IPS DF 4.7 (cell line): ENCODE data around the gene C1orf115.
"Not testable (repeated sequence)": the region's sequence is repeated elsewhere in the genome, so short reads cannot be mapped to it uniquely, and the experiment has no call there.

Experiments used
- DNase-seq: peaks from one replicate; pipeline ENCODE4 v3.0.0-alpha.2; 2013; ENCODE audit warnings: low spot score; ENCODE audit errors: extremely low read depth

The C1orf115 gene

GRCh38 chr1:220694866-220695382, 4.8 kb downstream of the C1orf115 start:
- no peak for DNase-seq

DNA sequence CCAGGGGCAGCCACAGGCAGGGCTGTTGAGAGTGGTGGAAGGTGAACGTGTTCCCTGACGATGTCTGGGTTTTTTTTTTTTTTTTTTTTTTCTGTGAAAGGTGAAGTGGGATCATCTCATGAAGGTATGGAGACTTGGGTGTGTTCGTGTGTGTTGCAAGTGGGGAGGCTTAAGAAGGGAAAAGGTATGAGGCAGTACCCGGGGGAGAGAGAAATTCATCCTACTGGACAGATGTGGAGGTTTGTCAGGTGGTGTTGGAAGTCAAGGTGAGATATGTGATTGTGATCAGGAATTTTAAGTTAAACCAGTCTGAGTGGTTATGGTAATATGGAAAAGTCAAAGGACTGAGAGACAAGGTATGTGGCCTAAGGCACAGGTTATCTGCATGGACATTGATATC, 5.3 kb downstream of the C1orf115 start:
- DNase-seq, result no peak

GRCh38 chr1:220696226-220696862, 6.2 kb downstream of the C1orf115 start:
- DNase-seq, result no peak

GRCh38 chr1:220696863-220697231, 6.7 kb downstream of the C1orf115 start:
- DNase-seq, result no peak

DNA sequence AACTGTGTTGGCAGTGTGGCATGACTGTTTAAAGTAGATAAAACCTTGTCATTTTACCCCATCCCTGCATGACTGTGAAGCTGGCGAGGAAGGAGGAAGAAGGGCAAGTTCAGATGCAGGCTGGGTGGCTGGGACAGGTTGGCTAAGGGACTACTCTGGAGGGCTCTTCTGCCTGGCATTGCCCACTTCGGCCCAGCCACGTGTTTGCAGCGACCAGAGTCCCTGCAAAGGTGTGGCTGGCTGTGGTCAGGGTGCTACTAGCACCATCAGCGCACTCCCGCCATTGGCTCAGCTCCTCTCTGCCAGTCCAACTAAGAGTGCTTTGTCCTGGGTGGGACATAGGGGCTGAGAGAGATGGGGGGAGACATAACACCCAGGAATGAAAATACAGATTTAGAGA, 7.2 kb downstream of the C1orf115 start:
- DNase-seq, result no peak

- DNase-seq, result no peak
Observed at GRCh38 chr1:220698607-220699016, 8.4 kb downstream of the C1orf115 start.

- no peak for DNase-seq
Observed at GRCh38 chr1:220699044-220699443, 8.9 kb downstream of the C1orf115 start.

GRCh38 chr1:220700556-220701179, 10.5 kb downstream of the C1orf115 start:
- DNase-seq, result no peak

DNA sequence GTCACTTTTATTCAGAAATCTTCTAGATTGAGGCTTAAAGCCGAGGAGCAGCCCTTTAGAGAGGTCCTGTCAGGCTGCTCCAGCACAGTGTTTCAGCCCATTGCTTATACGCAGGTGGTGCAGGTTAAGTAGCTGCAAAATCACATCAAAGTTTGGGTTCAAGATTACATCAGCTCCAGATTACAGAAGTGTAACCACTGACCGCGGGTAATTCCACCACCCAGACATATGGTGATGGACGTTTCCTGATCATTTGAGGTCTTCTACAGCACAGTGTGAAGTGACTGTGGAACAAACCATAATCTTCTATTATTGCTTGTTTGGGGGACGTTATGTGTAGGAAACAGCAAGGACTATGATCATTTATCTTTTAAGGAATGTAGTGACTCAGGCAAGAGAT, 11.8 kb downstream of the C1orf115 start:
- DNase-seq, result no peak

DNA sequence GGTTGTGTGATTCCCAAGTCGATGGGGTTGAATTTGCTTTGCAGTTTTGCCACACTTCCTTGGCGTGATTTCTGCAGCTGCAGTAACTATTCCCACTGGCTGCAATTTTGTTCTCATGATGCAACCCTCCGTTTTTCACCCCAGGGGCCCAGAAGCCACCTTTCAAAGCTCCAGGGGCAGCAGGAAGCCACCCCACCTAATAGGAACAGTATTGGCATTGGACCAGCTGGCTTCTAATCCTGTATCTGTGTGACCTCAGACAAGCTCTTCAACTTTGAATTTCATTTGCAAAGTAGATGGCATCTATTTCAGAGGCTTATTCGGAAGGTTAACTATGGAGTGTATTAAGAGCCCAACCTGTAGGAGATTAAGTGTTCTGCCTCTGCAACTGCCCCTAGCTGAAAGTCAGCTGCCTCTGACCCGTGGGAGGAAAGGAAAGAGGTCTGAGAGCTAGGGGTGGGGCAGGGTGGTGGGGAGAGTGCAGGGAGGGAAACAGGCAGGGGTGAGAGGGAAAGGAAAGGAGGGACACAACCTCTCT, 12.6 kb downstream of the C1orf115 start:
- DNase-seq, result no peak

GRCh38 chr1:220703305-220703704, 13.1 kb downstream of the C1orf115 start:
- no peak for DNase-seq

DNA sequence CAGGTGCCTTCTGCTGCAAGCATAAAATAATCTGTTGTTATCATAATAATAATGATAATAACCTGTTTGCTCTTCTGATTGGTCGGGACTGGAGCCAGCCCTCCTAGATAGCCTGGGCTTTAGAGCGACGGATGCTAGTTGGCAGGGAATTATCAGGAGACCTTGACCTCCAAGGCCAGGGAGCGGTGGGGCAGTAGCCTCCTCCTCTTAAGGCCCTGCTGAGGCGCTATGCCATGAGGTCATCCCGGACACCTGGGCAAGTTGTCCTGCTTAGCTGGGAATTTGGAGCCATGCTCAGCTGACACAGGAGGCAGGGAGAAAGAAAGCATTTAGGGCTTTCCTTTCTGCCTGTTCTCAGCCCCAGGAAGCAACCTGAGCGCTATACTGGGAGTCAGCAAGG, 15.6 kb downstream of the C1orf115 start:
- no peak for DNase-seq

- DNase-seq, result no peak
Observed at GRCh38 chr1:220706480-220706879, 16.3 kb downstream of the C1orf115 start.

GRCh38 chr1:220707160-220707559, 17.0 kb downstream of the C1orf115 start:
- DNase-seq, result no peak

DNA sequence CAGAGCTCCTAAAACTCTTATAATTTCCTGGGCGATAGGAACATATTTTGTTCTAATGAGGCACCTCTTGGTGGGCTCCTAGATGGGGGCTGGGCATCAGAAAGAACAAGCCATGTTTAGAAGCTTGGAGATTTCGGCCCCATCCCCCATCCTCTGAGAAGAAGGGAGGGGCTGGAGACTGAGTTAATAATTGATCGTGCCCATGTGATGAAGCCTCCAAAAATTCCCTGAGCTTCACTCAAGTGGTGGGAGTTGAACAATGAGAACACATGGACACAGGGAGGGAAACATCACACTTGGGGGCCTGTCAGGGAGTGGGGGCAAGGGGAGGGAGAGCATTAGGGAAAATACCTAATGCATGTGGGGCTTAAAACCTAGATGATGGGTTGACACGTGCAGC, 18.1 kb downstream of the C1orf115 start:
- no peak for DNase-seq

DNA sequence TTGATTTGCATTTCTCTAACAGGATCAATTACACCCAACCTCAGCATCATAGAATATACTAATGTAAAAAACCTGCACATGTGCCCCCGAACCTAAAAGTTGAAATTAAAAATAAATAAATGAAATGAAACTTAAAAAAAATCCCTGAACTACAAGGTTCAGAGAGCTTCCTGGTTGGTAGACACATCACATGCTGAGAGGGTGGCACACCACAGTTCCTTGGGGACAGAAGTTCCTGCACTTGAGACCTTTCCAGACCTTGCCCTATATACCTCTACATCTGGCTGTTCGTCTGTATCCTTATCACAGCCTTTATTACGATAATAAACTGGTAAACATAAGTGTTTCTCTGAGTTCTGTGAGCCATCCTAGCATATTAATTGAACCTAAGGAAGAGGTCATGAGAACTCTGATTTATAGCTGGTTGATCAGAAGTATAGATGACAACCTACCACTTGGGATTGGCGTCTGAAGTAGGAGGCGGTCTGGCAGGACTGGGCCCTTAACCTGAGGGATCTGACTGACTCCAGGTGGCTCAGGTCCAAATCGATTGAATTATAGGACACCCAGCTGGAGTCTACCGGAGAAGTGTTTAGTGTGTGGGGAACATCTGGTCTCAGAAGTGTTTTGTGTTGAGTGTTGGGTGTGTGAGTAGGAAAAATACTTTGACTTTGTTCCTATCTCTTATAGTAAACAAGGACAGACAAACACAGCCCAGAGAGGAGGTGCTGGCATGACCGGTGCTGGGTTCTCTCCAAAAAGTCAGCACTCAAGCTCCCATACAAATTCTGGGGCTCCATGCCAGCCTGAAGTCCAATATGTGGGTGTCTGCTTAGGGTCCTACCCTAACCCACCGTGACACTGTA, 19.0 kb downstream of the C1orf115 start:
- no peak for DNase-seq

DNA sequence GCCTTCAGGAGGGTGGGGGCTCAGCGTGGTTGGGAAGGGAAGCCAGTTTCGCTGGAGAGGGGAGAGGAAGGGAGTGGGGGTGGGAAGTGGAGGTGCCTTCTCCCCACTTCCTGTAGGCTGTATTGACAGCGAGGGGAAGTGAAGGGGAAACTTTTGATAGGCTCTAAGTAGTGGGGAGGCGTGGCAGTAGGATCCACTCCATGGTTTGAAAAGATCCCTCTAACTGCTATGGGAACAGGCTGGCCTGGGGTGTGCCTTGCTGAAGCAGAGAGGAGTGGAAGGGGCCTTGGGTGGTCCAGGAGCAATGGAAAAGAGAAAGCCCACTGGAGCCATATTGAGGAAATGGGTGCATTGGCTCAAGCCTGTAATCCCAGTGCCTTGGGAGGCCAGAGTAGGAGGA, 20.2 kb downstream of the C1orf115 start:
- no peak for DNase-seq

DNA sequence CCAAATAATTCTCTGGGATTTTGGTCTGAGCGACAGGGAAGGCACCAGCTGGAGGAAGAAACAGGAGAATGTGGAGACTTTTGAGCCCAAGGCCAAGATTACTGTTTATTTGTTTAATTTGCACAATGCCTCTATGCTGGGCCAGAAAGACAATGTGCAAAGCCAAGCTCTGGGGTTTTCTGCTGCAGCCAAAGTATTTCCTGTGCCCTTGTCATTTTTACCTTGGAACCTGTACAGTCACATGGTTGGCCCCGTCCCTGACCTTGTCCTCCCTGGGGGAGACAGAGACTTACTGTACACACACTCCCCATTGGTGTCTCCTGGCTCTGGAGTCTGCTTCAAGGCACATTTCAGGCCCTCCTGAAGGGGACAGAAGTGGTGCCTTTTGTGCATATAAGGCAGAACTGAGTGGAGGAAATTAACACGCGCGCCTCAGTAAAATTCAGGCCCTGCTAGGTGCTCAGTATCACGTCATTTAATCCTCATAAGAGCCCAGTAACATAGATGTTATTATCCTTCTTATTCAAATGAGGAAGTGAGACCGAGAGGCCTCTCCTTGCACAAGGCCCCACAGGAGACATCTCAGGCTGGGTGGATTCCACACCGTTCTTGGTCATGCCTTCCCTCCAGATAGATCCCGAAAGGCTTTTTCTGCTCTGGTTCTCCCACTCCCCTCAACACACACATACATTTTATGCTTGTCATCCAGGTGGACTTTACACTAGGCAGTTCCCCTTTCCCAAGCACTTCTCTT, 21.1 kb downstream of the C1orf115 start:
- DNase-seq, result no peak

DNA sequence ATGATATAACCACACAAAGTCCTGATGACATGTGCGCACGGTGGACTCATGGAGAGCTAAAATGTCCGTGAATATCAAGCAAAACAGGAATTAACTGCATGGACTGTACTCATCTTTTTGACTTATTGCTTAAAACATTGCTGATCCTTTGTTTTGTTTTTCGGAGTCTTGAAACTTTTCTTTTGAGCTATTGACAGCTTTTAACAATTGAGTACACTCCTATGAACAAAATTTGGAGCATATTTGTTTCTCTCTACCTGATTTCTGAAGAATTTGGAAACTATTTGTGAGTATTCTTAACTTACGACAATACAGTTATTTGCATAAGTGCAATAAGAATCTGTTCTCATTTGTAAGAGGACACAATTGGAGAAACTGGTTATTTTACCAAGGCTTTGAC, 25.8 kb downstream of the C1orf115 start:
- not testable (repeated sequence) for DNase-seq

- no peak for DNase-seq
Observed at GRCh38 chr1:220717800-220718640, 27.9 kb downstream of the C1orf115 start.
